WTC11 (cell line): ENCODE measurements around the gene SENP3. TPM values are rescaled to one million over a fixed set of nuclear protein-coding genes. Genes with fewer than 3 reads are reported as not detected.

ENCODE experiments used
- ATAC-seq: fragments of 200-7000 bp; cut with Tn5 transposase; 2 replicates; pipeline ENCODE4 v1.10.0; 2021; ENCODE audit warnings: mild to moderate bottlenecking, moderate library complexity
- CTCF ChIA-PET: fragments of 300-600 bp; sonication (Branson Sonifier 250); formaldehyde crosslinking; loops from one replicate; lab custom pipeline; 2021; ENCODE audit warnings: antibody characterized with exemption; lab: Charles Lee
- POLR2A ChIA-PET: fragments of 350-600 bp; sonication (Branson Sonifier 250); formaldehyde crosslinking; loops from one replicate; lab custom pipeline; 2021; ENCODE audit warnings: antibody characterized with exemption; lab: Charles Lee
- DNase-seq: peaks from one replicate; pipeline ENCODE4 v3.0.0; 2021; ENCODE audit warnings: low spot score
- H3K27ac Mint-ChIP-seq: 2 replicates; pipeline ENCODE4 v1.8.0; 2021; ENCODE audit warnings: mixed read lengths
- H3K27me3 Mint-ChIP-seq: 2 replicates; pipeline ENCODE4 v1.8.0; 2021; ENCODE audit warnings: low read depth, mild to moderate bottlenecking, moderate library complexity, mixed read lengths
- H3K36me3 Mint-ChIP-seq: 2 replicates; pipeline ENCODE4 v1.8.0; 2021; ENCODE audit warnings: mixed read lengths
- H3K4me1 Mint-ChIP-seq: 2 replicates; pipeline ENCODE4 v1.8.0; 2022; ENCODE audit warnings: mixed read lengths
- H3K4me3 Mint-ChIP-seq: 2 replicates; pipeline ENCODE4 v1.8.0; 2021; ENCODE audit warnings: mild to moderate bottlenecking, moderate library complexity, mixed read lengths
- H3K9me3 Mint-ChIP-seq: 2 replicates; pipeline ENCODE4 v1.8.0; 2021; ENCODE audit warnings: mixed read lengths
- ATF3 ChIP-seq: sonication (generic); formaldehyde crosslinking; conservative IDR thresholded peaks from 2 replicates; pipeline ENCODE4 v1.8.1; 2022; ENCODE audit warnings: mild to moderate bottlenecking, missing genetic modification reagents
- CBFB ChIP-seq: sonication (generic); formaldehyde crosslinking; IDR thresholded peaks from 2 replicates; pipeline ENCODE4 v1.8.1; 2022; ENCODE audit warnings: mild to moderate bottlenecking, low read depth, missing genetic modification reagents
- CREB1 ChIP-seq: sonication (generic); formaldehyde crosslinking; IDR thresholded peaks from 2 replicates; pipeline ENCODE4 v1.8.0; 2023; ENCODE audit warnings: mild to moderate bottlenecking, missing genetic modification reagents
- GRHL2 ChIP-seq: fragments of 250-450 bp; sonication (Bioruptor Pico); IDR thresholded peaks from 2 replicates; pipeline ENCODE4 v1.8.0; 2022; ENCODE audit warnings: mild to moderate bottlenecking, moderate library complexity; ENCODE audit not compliant: insufficient replicate concordance, severe bottlenecking
- IRF1 ChIP-seq: sonication (generic); formaldehyde crosslinking; IDR thresholded peaks from 2 replicates; pipeline ENCODE4 v1.8.0; 2023; ENCODE audit warnings: missing genetic modification reagents
- JAZF1 ChIP-seq: fragments of 250-450 bp; sonication (Bioruptor Pico); IDR thresholded peaks from 2 replicates; pipeline ENCODE4 v1.9.0; 2021; ENCODE audit warnings: moderate library complexity, mild to moderate bottlenecking, inconsistent platforms
- NFATC4 ChIP-seq: fragments of 250-450 bp; sonication (Bioruptor Pico); IDR thresholded peaks from 2 replicates; pipeline ENCODE4 v1.9.0; 2021; ENCODE audit warnings: mild to moderate bottlenecking
- NR3C1 ChIP-seq: sonication (generic); formaldehyde crosslinking; conservative IDR thresholded peaks from 2 replicates; pipeline ENCODE4 v1.8.1; 2023; ENCODE audit warnings: low read depth, mild to moderate bottlenecking, missing genetic modification reagents
- PRRX2 ChIP-seq: fragments of 250-450 bp; sonication (Bioruptor Pico); IDR thresholded peaks from 2 replicates; pipeline ENCODE4 v1.8.0; 2021; ENCODE audit warnings: mild to moderate bottlenecking
- RELA ChIP-seq: sonication (generic); formaldehyde crosslinking; IDR thresholded peaks from 2 replicates; pipeline ENCODE4 v1.8.1; 2022; ENCODE audit warnings: missing genetic modification reagents, mild to moderate bottlenecking, borderline replicate concordance
- RORB ChIP-seq: fragments of 250-450 bp; sonication (Bioruptor Pico); IDR thresholded peaks from 2 replicates; pipeline ENCODE4 v1.9.0; 2021; ENCODE audit warnings: mild to moderate bottlenecking
- TP53 ChIP-seq: sonication (generic); formaldehyde crosslinking; IDR thresholded peaks from 2 replicates; pipeline ENCODE4 v1.8.1; 2023; ENCODE audit warnings: mild to moderate bottlenecking, missing genetic modification reagents
- ZBTB21 ChIP-seq: sonication (generic); formaldehyde crosslinking; IDR thresholded peaks from 2 replicates; pipeline ENCODE4 v1.8.1; 2023; ENCODE audit warnings: mild to moderate bottlenecking, missing genetic modification reagents, borderline replicate concordance
- ZMAT4 ChIP-seq: fragments of 250-450 bp; sonication (Bioruptor Pico); IDR thresholded peaks from 2 replicates; pipeline ENCODE4 v1.9.0; 2021; ENCODE audit warnings: mild to moderate bottlenecking
- ZNF281 ChIP-seq: sonication (generic); formaldehyde crosslinking; IDR thresholded peaks from 2 replicates; pipeline ENCODE4 v1.8.0; 2023; ENCODE audit warnings: mild to moderate bottlenecking, missing genetic modification reagents
- ZNF423 ChIP-seq: fragments of 250-450 bp; sonication (Bioruptor Pico); IDR thresholded peaks from 2 replicates; pipeline ENCODE4 v2.1.2; 2022; ENCODE audit warnings: mild to moderate bottlenecking, moderate library complexity
- total RNA-seq: library from RNA; stranded (reverse); gene quantifications from 3 replicates; pipeline ENCODE4 v1.2.3, GENCODE V29; 2021
- TF ChIP-seq, protein P1 (sequence below): sonication (generic); formaldehyde crosslinking; IDR thresholded peaks from 2 replicates; pipeline ENCODE4 v1.8.0; 2022; ENCODE audit warnings: mild to moderate bottlenecking, missing genetic modification reagents
- TF ChIP-seq, protein P2 (sequence below): sonication (generic); formaldehyde crosslinking; IDR thresholded peaks from 2 replicates; pipeline ENCODE4 v1.8.1; 2023; ENCODE audit warnings: mild to moderate bottlenecking, missing genetic modification reagents, moderate library complexity
- TF ChIP-seq, protein P3 (sequence below): sonication (generic); formaldehyde crosslinking; IDR thresholded peaks from 2 replicates; pipeline ENCODE4 v1.8.0; 2022; ENCODE audit warnings: mild to moderate bottlenecking, missing genetic modification reagents

Gene SENP3
- total RNA-seq, 1 experiment from 2014 or later, result 85.4 TPM

GRCh38 chr17:7573324-7574080 is 11.8 kb downstream of the SENP3 start:
- Mint-ChIP-seq H3K4me1 (peaks cover 52% of the 10 kb centered on the region), H3K9me3 (no peaks in the 10 kb centered on the region), H3K36me3 (peaks cover 77% of the 10 kb centered on the region), H3K27me3 (no peaks in the 10 kb centered on the region), H3K4me3 (peak overlapping the region; percentile 93), H3K27ac (peak overlapping the region; percentile 97)
- CTCF ChIA-PET, result interaction anchor here (1.5 to 1.7 kb wide), 2 partner anchors 13 to 16 kb away, joined by 5 to 10 read pairs; no protein-coding TSS in a partner anchor
- POLR2A ChIA-PET, result interaction anchor here (0.9 to 3.5 kb wide), 7 partner anchors 10 to 170 kb away, joined by 3 to 22 read pairs (median 3); partner anchors contain the start of genes ATP1B2, MPDU1, SLC35G6 and SOX15
- peak; percentile 85 for DNase-seq
- ATAC-seq, result peak; percentile 9
- TF ChIP-seq, protein P1, sequence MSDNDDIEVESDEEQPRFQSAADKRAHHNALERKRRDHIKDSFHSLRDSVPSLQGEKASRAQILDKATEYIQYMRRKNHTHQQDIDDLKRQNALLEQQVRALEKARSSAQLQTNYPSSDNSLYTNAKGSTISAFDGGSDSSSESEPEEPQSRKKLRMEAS (CRISPR knock-in tag), result peak; percentile 67; the same call in 1 of the 2 replicates
- TF ChIP-seq ZNF281 (CRISPR knock-in tag) (peak; percentile 94), ZMAT4 (CRISPR knock-in tag) (peak; percentile 32; the same call in 1 of the 2 replicates), GRHL2 (CRISPR knock-in tag) (no peak), NFATC4 (CRISPR knock-in tag) (peak; percentile 10), ATF3 (CRISPR knock-in tag) (peak; percentile 16; the same call in 1 of the 2 replicates), IRF1 (CRISPR knock-in tag) (0 out of 2 replicates have a peak, but pooled peaks have one; percentile 6), TP53 (CRISPR knock-in tag) (0 out of 2 replicates have a peak, but pooled peaks have one; percentile 41), ZBTB21 (CRISPR knock-in tag) (0 out of 2 replicates have a peak, but pooled peaks have one; percentile 39), RELA (CRISPR knock-in tag) (0 out of 2 replicates have a peak, but pooled peaks have one; percentile 9), NR3C1 (CRISPR knock-in tag) (no peak; the same call in 1 of the 2 replicates), CBFB (CRISPR knock-in tag) (no peak), RORB (CRISPR knock-in tag) (0 out of 2 replicates have a peak, but pooled peaks have one; percentile 19), JAZF1 (CRISPR knock-in tag) (no peak), CREB1 (0 out of 2 replicates have a peak, but pooled peaks have one; percentile 12), ZNF423 (CRISPR knock-in tag) (no peak), PRRX2 (CRISPR knock-in tag) (peak; percentile 21; the same call in 1 of the 2 replicates)
- TF ChIP-seq, protein P2, sequence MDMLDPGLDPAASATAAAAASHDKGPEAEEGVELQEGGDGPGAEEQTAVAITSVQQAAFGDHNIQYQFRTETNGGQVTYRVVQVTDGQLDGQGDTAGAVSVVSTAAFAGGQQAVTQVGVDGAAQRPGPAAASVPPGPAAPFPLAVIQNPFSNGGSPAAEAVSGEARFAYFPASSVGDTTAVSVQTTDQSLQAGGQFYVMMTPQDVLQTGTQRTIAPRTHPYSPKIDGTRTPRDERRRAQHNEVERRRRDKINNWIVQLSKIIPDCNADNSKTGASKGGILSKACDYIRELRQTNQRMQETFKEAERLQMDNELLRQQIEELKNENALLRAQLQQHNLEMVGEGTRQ (CRISPR knock-in tag), result peak; percentile 32
- TF ChIP-seq, protein P3, sequence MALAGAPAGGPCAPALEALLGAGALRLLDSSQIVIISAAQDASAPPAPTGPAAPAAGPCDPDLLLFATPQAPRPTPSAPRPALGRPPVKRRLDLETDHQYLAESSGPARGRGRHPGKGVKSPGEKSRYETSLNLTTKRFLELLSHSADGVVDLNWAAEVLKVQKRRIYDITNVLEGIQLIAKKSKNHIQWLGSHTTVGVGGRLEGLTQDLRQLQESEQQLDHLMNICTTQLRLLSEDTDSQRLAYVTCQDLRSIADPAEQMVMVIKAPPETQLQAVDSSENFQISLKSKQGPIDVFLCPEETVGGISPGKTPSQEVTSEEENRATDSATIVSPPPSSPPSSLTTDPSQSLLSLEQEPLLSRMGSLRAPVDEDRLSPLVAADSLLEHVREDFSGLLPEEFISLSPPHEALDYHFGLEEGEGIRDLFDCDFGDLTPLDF (CRISPR knock-in tag), result no peak
